Upper lobe of left lung (tissue), 6 donors: Measurements from ENCODE around the gene FOXD4L1. TPM values are rescaled to one million over a fixed set of nuclear protein-coding genes. Genes with fewer than 3 reads are reported as not detected.

Experiments used
- total RNA-seq, 6 donors: library from RNA; depleted of rRNA in 4 of 6; stranded (reverse); fragments of >200 nt in 4 of 6; gene quantifications; one replicate each; pipeline versions ENCODE4 v1.1.0 to v1.2.1, GENCODE V29; 2016 to 2021
- donor health status: DM: no; HTN: no; CAD: no; lungs with moderate emphysema.
- donor health status: DM: no; HTN: yes; CAD: no; lungs with severe emphysema.

FOXD4L1 gene
- total RNA-seq, 6 donors from 2014 or later = 0.22 to 1.6 (median 0.70) TPM

Other genes with a start within 250 kb of the FOXD4L1 start
- gene PAX8, start 219.7 kb upstream of the FOXD4L1 start, total RNA-seq = 1 to 10 TPM; 1.5 to 3.6 (median 2.0) TPM
- 10 to 100 TPM; 14.1 to 46.1 (median 34.1) TPM for gene ZNG1B, start 61.0 kb upstream of the FOXD4L1 start, total RNA-seq
- 10 to 100 TPM; 16.3 to 61.8 (median 23.0) TPM for gene RABL2A, start 128.6 kb downstream of the FOXD4L1 start, total RNA-seq